T-helper 1 cell (primary cell): ENCODE results near the gene IST1.

Experiments
- DNase-seq, 5 donors: peaks; one replicate each; pipeline ENCODE4 v3.0.0-alpha.2; 2012 to 2020

The IST1 gene

GRCh38 chr16:71920658-71921057, 25.3 kb downstream of the IST1 start:
- no peak for DNase-seq

- no peak for DNase-seq
These were observed 28.8 kb downstream of the IST1 start for GRCh38 chr16:71923941-71924690.

GRCh38 chr16:71924710-71925109, 29.4 kb downstream of the IST1 start:
- no peak for DNase-seq

GRCh38 chr16:71927383-71927782, 32.1 kb downstream of the IST1 start:
- DNase-seq = no peak

- no peak for DNase-seq
These were observed 32.5 kb downstream of the IST1 start for GRCh38 chr16:71927787-71928186.

- DNase-seq = no peak
These were observed 33.7 kb downstream of the IST1 start for GRCh38 chr16:71929048-71929447.

GRCh38 chr16:71930013-71930563, 34.8 kb downstream of the IST1 start:
- DNase-seq = no peak

- DNase-seq = no peak
These were observed 35.7 kb downstream of the IST1 start for GRCh38 chr16:71931001-71931400.

GRCh38 chr16:71931599-71931998, 36.3 kb downstream of the IST1 start:
- no peak for DNase-seq

GRCh38 chr16:71933017-71933416, 37.7 kb downstream of the IST1 start:
- DNase-seq = no peak

GRCh38 chr16:71933913-71934695, 38.8 kb downstream of the IST1 start:
- DNase-seq = no peak

- DNase-seq = no peak
These were observed 42.7 kb downstream of the IST1 start for GRCh38 chr16:71937868-71938510.

- DNase-seq = no peak
These were observed 48.6 kb downstream of the IST1 start for GRCh38 chr16:71943887-71944286.

- DNase-seq = no peak
These were observed 50.3 kb downstream of the IST1 start for GRCh38 chr16:71945616-71946015.

- DNase-seq = no peak
These were observed 57.5 kb downstream of the IST1 start for GRCh38 chr16:71952825-71953224.

- no peak for DNase-seq
These were observed 58.8 kb downstream of the IST1 start for GRCh38 chr16:71954180-71954579.

- peak in 1 of 5 donors; percentile 8 for DNase-seq
These were observed 59.4 kb downstream of the IST1 start for GRCh38 chr16:71954699-71955195.

- DNase-seq = peak in 1 of 5 donors; percentile 39
These were observed 61.2 kb downstream of the IST1 start for GRCh38 chr16:71956486-71956885.

GRCh38 chr16:71961066-71962039, 66.0 kb downstream of the IST1 start:
- DNase-seq = peak; percentile 45 to 77 (median 63)

- DNase-seq = no peak
These were observed 68.0 kb downstream of the IST1 start for GRCh38 chr16:71963125-71963875.

GRCh38 chr16:71965223-71965622, 69.9 kb downstream of the IST1 start:
- DNase-seq = no peak
